PFSK-1 (cell line): ENCODE results near the gene TSEN2.

Experiments used
- FOXP2 ChIP-seq: optimal IDR thresholded peaks from 2 replicates; pipeline ENCODE3; 2011; ENCODE audit warnings: borderline replicate concordance, control low read depth, inconsistent platforms; ENCODE audit not compliant: insufficient read depth; ENCODE audit errors: extremely low read length, extremely low read depth
- POLR2AphosphoS5 ChIP-seq: IDR thresholded peaks from 2 replicates; pipeline ENCODE4 v1.6.1; 2012; ENCODE audit warnings: low read depth, mild to moderate bottlenecking, control low read depth, low read length, moderate library complexity
- SIN3A ChIP-seq: IDR thresholded peaks from 2 replicates; pipeline ENCODE4 v1.6.1; 2012; ENCODE audit warnings: mild to moderate bottlenecking, low read length, moderate library complexity, borderline replicate concordance; ENCODE audit not compliant: insufficient read depth
- TAF1 ChIP-seq: IDR thresholded peaks from 2 replicates; pipeline ENCODE4 v1.6.1; 2012; ENCODE audit warnings: low read length, control low read depth, borderline replicate concordance; ENCODE audit not compliant: insufficient read depth
- TF ChIP-seq, protein P1 (sequence below), 2 experiments: IDR thresholded peaks; 2 replicates each; pipeline versions ENCODE4 v1.6.1 to v1.8.0; 2011 to 2012; ENCODE audit warnings: low read depth in 2 of 2, low read length in 2 of 2, control low read depth in 1 of 2, inconsistent platforms in 1 of 2, mild to moderate bottlenecking in 1 of 2, moderate library complexity in 1 of 2; ENCODE audit not compliant: insufficient read depth in 1 of 2

The TSEN2 gene

DNA sequence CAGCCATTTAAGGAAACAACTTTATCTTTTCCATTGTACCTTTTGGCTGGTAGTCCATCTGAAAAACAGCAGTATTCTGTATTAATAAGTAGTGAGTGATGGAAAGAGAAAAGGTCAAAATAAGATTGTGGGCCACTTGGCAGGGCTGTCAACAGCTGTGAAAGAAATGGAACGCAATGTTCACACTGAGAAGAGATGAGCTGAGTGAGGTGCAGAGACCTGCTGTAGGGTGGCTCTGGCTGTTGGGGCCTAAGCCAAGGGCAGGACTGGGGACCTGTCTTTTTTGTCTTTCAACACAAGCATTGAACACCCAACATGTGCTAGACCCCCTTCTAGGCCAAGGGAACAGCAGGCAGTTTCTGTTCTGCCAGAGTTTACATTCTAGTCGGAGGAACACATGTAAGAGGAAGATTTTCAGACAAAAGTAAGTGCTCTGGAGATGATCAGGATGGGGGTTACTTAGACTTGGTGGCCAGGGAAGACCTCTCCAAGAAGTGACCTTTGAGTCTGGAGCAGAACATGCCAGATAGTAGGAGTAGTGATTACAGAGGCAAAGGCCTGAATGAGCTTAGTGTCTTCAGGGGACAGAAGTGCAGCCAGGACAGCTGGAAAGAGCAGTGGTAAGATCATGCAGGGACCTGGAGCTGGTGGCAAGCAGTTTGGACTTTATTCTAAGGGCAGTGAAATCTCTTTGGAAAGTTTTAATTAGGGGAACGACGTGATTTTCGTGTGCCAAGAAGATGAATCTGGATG, 29.6 kb downstream of the TSEN2 start:
- TF ChIP-seq TAF1 (no peak), POLR2AphosphoS5 (no peak), SIN3A (no peak), FOXP2 (no peak)
- TF ChIP-seq, protein P1, sequence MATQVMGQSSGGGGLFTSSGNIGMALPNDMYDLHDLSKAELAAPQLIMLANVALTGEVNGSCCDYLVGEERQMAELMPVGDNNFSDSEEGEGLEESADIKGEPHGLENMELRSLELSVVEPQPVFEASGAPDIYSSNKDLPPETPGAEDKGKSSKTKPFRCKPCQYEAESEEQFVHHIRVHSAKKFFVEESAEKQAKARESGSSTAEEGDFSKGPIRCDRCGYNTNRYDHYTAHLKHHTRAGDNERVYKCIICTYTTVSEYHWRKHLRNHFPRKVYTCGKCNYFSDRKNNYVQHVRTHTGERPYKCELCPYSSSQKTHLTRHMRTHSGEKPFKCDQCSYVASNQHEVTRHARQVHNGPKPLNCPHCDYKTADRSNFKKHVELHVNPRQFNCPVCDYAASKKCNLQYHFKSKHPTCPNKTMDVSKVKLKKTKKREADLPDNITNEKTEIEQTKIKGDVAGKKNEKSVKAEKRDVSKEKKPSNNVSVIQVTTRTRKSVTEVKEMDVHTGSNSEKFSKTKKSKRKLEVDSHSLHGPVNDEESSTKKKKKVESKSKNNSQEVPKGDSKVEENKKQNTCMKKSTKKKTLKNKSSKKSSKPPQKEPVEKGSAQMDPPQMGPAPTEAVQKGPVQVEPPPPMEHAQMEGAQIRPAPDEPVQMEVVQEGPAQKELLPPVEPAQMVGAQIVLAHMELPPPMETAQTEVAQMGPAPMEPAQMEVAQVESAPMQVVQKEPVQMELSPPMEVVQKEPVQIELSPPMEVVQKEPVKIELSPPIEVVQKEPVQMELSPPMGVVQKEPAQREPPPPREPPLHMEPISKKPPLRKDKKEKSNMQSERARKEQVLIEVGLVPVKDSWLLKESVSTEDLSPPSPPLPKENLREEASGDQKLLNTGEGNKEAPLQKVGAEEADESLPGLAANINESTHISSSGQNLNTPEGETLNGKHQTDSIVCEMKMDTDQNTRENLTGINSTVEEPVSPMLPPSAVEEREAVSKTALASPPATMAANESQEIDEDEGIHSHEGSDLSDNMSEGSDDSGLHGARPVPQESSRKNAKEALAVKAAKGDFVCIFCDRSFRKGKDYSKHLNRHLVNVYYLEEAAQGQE (IDR thresholded peaks at IDR 0.05; ENCODE audit: insufficient read depth in 1 of 2, low read depth in 2 of 2, low read length in 2 of 2): no peak

DNA sequence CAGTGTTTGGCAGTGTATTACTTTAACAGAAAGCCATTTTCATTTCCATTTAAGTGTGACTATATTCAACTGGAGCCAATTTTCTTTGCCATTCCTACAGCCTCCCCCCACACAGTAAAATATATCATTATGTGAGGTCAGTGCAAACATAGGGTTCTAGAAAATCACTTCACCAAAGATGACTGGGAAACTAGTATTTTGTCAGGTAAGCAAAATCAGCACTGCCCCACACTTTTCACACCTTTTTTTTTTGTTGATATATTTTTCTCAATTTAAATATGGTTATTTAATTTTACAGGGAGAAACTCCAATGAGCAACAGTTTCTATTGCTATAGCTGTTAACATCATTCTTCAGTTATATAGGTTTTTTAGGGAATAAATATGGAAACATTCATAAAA, 31.4 kb downstream of the TSEN2 start:
- TF ChIP-seq FOXP2 (no peak), SIN3A (no peak), TAF1 (no peak), POLR2AphosphoS5 (no peak)
- TF ChIP-seq, protein P1 (IDR thresholded peaks at IDR 0.05; ENCODE audit: insufficient read depth in 1 of 2, low read depth in 2 of 2, low read length in 2 of 2): no peak

DNA sequence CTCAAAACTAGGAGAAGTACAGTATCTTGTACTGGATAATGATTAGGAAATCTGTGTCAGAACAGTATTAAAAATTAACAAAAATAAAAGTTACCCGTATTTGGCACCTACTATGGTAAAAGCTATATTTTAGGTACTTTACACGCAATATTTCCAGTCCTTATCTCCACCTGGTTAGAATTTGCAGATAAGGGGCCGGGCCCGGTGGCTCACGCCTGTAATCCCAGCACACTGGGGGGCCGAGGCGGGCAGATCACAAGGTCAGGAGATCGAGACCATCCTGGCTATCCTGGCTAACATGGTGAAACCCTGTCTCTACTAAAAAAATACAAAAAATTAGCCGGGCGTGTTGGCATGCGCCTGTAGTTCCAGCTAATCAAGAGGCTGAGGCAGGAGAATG, 32.6 kb downstream of the TSEN2 start:
- TF ChIP-seq, protein P1 (IDR thresholded peaks at IDR 0.05; ENCODE audit: insufficient read depth in 1 of 2, low read depth in 2 of 2, low read length in 2 of 2): no peak
- TF ChIP-seq POLR2AphosphoS5: no peak
- TF ChIP-seq SIN3A: no peak

DNA sequence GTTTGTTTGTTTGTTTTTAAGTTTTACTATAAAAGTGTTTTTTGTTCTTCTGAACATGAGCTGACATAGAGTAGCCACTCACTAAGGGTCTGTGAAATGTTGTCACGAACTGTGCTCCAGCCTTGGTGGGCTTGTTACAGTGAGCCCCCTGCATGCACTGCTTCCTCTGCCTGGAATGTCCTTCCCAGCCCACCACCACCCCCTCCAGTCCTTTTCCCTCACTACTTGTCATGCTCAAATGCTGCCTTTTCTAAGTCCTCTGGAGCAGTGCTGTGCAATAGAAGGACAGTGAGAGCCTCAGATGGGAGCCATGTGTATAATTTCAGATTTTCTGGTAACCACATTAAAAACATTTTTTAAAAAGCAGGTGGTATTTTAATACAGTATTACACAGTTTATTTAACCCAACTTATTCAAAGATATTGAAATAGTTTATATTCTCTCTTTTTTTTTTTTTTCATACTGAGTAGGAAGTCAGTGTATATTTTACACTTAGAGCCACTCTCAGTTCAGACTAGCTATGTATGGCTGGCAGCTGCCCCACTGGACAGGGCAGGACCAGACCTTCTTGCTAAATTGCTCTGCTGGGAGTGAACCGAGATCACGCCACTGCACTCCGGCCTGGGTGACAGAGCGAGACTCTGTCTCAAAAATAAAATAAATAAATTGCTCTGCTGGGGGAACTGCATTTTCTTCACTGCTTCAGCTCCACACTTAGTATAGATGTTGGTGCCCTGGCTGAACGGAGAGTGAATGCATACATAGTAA, 34.2 kb downstream of the TSEN2 start:
- TF ChIP-seq FOXP2 (no peak), POLR2AphosphoS5 (no peak), SIN3A (no peak), TAF1 (no peak)
- TF ChIP-seq, protein P1 (IDR thresholded peaks at IDR 0.05; ENCODE audit: insufficient read depth in 1 of 2, low read depth in 2 of 2, low read length in 2 of 2): no peak

DNA sequence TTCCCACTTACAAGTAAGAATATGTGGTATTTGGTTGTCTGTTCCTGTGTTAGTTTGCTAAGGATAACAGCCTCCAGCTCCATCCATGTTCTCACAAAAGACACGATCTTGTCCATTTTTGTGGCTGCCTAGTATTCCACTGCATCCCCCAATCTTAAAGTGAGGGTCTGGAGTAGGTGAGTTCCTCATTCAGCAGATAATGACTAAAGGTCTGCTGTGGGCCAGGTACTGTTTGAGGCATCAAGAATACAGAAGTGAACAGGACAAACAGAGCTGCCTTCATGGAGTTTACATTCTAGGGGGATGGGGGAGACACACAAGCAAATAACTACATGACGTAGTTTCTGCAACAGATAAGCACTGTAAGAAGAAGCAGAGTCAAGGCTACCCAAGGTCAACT, 36.7 kb downstream of the TSEN2 start:
- TF ChIP-seq, protein P1 (IDR thresholded peaks at IDR 0.05; ENCODE audit: insufficient read depth in 1 of 2, low read depth in 2 of 2, low read length in 2 of 2): no peak
- TF ChIP-seq POLR2AphosphoS5 (no peak), SIN3A (no peak), TAF1 (no peak), FOXP2 (no peak)
